ENCODE results near the gene ZNF708. TPM values are rescaled to one million over a fixed set of nuclear protein-coding genes. Genes with fewer than 3 reads are reported as not detected.
"Not testable (repeated sequence)": the region's sequence is repeated elsewhere in the genome, so short reads cannot be mapped to it uniquely, and the experiment has no call there.

Gene ZNF708
- total RNA-seq, result 9.6 and 9.9 TPM in 2 replicates

GRCh38 chr19:21328885-21329605 is at the start of gene ZNF708:
Gene ZNF708 (minus strand): TSS chr19:21329410. CDS start chr19:21329212, 198 bp downstream.
- peak within 1 kb of the TSS; percentile 96 for H3K4me3 Mint-ChIP-seq
- intact Hi-C loops (cut with micrococcal nuclease), result loop anchor here (1.0 to 10.0 kb wide), 9 partner anchors 29 to 723 kb away; partner anchors contain the start of genes ZNF100, ZNF257, ZNF429 and ZNF430
- DNase-seq (ENCODE audit: low spot score), result peak; percentile 78
- peaks cover 31% of the 10 kb centered on the region for H3K36me3 Mint-ChIP-seq (ENCODE audit: low read depth)
- H3K9me3 Mint-ChIP-seq, result peaks cover 27% of the 10 kb centered on the region
- peaks cover 13% of the 10 kb centered on the region for H3K4me1 Mint-ChIP-seq (ENCODE audit: low read depth)
- H3K27me3 Mint-ChIP-seq (ENCODE audit: insufficient read depth), result no peaks in the 10 kb centered on the region
- H3K27ac Mint-ChIP-seq, result peak within 1 kb of the TSS; percentile 98

- H3K27me3 Mint-ChIP-seq (ENCODE audit: insufficient read depth), result no peaks in the 10 kb centered on the region
- no peak for DNase-seq (ENCODE audit: low spot score)
- peaks cover 23% of the 10 kb centered on the region for H3K9me3 Mint-ChIP-seq
- no peak overlapping the region for H3K4me3 Mint-ChIP-seq
- no peak overlapping the region for H3K27ac Mint-ChIP-seq
- H3K36me3 Mint-ChIP-seq (ENCODE audit: low read depth), result peaks cover 42% of the 10 kb centered on the region
- intact Hi-C loops (cut with micrococcal nuclease), result no loop called here
- no peaks in the 10 kb centered on the region for H3K4me1 Mint-ChIP-seq (ENCODE audit: low read depth)
These were observed 33.1 kb upstream of the ZNF708 start for GRCh38 chr19:21362291-21362690.

GRCh38 chr19:21358768-21359451 is 29.7 kb upstream of the ZNF708 start, which contains the start of gene ZNF738:
Gene ZNF738 (plus strand): TSS chr19:21359000. CDS start chr19:21359141, 141 bp downstream.
- intact Hi-C loops (cut with micrococcal nuclease), result loop anchor here (1.0 to 2.0 kb wide), 4 partner anchors 30 to 360 kb away; partner anchors contain the start of genes ZNF429, ZNF493 and ZNF708
- Mint-ChIP-seq H3K4me1 (ENCODE audit: low read depth) (no peaks in the 10 kb centered on the region), H3K27me3 (ENCODE audit: insufficient read depth) (no peaks in the 10 kb centered on the region), H3K9me3 (peaks cover 28% of the 10 kb centered on the region), H3K27ac (peak within 1 kb of the TSS; percentile 97), H3K36me3 (ENCODE audit: low read depth) (peaks cover 24% of the 10 kb centered on the region), H3K4me3 (peak within 1 kb of the TSS; percentile 100)
- DNase-seq (ENCODE audit: low spot score), result peak; percentile 77

GRCh38 chr19:21352830-21353229 is 23.6 kb upstream of the ZNF708 start:
- H3K27me3 Mint-ChIP-seq (ENCODE audit: insufficient read depth), result no peaks in the 10 kb centered on the region
- no peak for DNase-seq (ENCODE audit: low spot score)
- H3K9me3 Mint-ChIP-seq, result peaks cover 44% of the 10 kb centered on the region
- intact Hi-C loops (cut with micrococcal nuclease), result no loop called here
- H3K4me1 Mint-ChIP-seq (ENCODE audit: low read depth), result no peaks in the 10 kb centered on the region
- H3K27ac Mint-ChIP-seq, result no peak overlapping the region
- no peak overlapping the region for H3K4me3 Mint-ChIP-seq
- H3K36me3 Mint-ChIP-seq (ENCODE audit: low read depth), result peaks cover 1% of the 10 kb centered on the region

- H3K27me3 Mint-ChIP-seq (ENCODE audit: insufficient read depth); DNase-seq (ENCODE audit: low spot score); H3K27ac Mint-ChIP-seq; intact Hi-C loops (cut with micrococcal nuclease); H3K4me1 Mint-ChIP-seq (ENCODE audit: low read depth); H3K36me3 Mint-ChIP-seq (ENCODE audit: low read depth); H3K4me3 Mint-ChIP-seq: not testable (repeated sequence)
- peaks cover 38% of the 10 kb centered on the region for H3K9me3 Mint-ChIP-seq
These were observed 15.6 kb upstream of the ZNF708 start for GRCh38 chr19:21344841-21345240.

- intact Hi-C loops (cut with micrococcal nuclease), result no loop called here
- H3K4me1 Mint-ChIP-seq (ENCODE audit: low read depth), result no peaks in the 10 kb centered on the region
- DNase-seq (ENCODE audit: low spot score), result no peak
These were observed 6.5 kb upstream of the ZNF708 start for GRCh38 chr19:21335721-21336120.

GRCh38 chr19:21328406-21328805 is 804 bp downstream of the ZNF708 start:
- Mint-ChIP-seq H3K4me1 (ENCODE audit: low read depth) (peaks cover 13% of the 10 kb centered on the region), H3K4me3 (peak overlapping the region; percentile 96), H3K27ac (peak overlapping the region; percentile 98), H3K9me3 (peaks cover 32% of the 10 kb centered on the region), H3K27me3 (ENCODE audit: insufficient read depth) (no peaks in the 10 kb centered on the region), H3K36me3 (ENCODE audit: low read depth) (peaks cover 35% of the 10 kb centered on the region)
- intact Hi-C loops (cut with micrococcal nuclease), result loop anchor here (2.0 to 10.0 kb wide), 3 partner anchors 246 to 724 kb away; partner anchors contain the start of genes ZNF100, ZNF257 and ZNF714
- DNase-seq (ENCODE audit: low spot score), result no peak

More at GRCh38 chr19:21335721-21336120, 6.5 kb upstream of the ZNF708 start:
- Mint-ChIP-seq H3K27ac (no peak overlapping the region), H3K4me3 (no peak overlapping the region), H3K27me3 (ENCODE audit: insufficient read depth) (no peaks in the 10 kb centered on the region), H3K9me3 (peaks cover 50% of the 10 kb centered on the region), H3K36me3 (ENCODE audit: low read depth) (peaks cover 2% of the 10 kb centered on the region)

GRCh38 chr19:21326169-21326568 is 3.0 kb downstream of the ZNF708 start:
- no peak for DNase-seq (ENCODE audit: low spot score)
- Mint-ChIP-seq H3K36me3 (ENCODE audit: low read depth) (peaks cover 55% of the 10 kb centered on the region), H3K27ac (no peak overlapping the region), H3K4me3 (peak overlapping the region; percentile 31), H3K9me3 (peaks cover 49% of the 10 kb centered on the region), H3K4me1 (ENCODE audit: low read depth) (peaks cover 13% of the 10 kb centered on the region), H3K27me3 (ENCODE audit: insufficient read depth) (no peaks in the 10 kb centered on the region)
- intact Hi-C loops (cut with micrococcal nuclease), result loop anchor here (5.0 to 10.0 kb wide), 2 partner anchors 439 to 726 kb away; partner anchors contain the start of genes ZNF100 and ZNF257

GRCh38 chr19:21323000-21323399 is 6.2 kb downstream of the ZNF708 start:
- intact Hi-C loops (cut with micrococcal nuclease), result loop anchor here (10.0 kb wide), 1 partner anchor 442 kb away; the partner anchor contains the start of gene ZNF100
- Mint-ChIP-seq H3K9me3 (peaks cover 55% of the 10 kb centered on the region), H3K27ac (no peak overlapping the region), H3K36me3 (ENCODE audit: low read depth) (peaks cover 74% of the 10 kb centered on the region), H3K4me3 (no peak overlapping the region), H3K27me3 (ENCODE audit: insufficient read depth) (no peaks in the 10 kb centered on the region), H3K4me1 (ENCODE audit: low read depth) (peaks cover 6% of the 10 kb centered on the region)
- no peak for DNase-seq (ENCODE audit: low spot score)

GRCh38 chr19:21322528-21322927 is 6.7 kb downstream of the ZNF708 start:
- Mint-ChIP-seq H3K4me3 (peak overlapping the region; percentile 7), H3K27me3 (ENCODE audit: insufficient read depth) (no peaks in the 10 kb centered on the region), H3K4me1 (ENCODE audit: low read depth) (peaks cover 1% of the 10 kb centered on the region), H3K9me3 (peaks cover 60% of the 10 kb centered on the region), H3K36me3 (ENCODE audit: low read depth) (peaks cover 74% of the 10 kb centered on the region), H3K27ac (no peak overlapping the region)
- DNase-seq (ENCODE audit: low spot score), result no peak
- intact Hi-C loops (cut with micrococcal nuclease), result loop anchor here (10.0 kb wide), 1 partner anchor 442 kb away; the partner anchor contains the start of gene ZNF100

GRCh38 chr19:21321996-21322395 is 7.2 kb downstream of the ZNF708 start:
- H3K4me3 Mint-ChIP-seq, result no peak overlapping the region
- no peak for DNase-seq (ENCODE audit: low spot score)

GRCh38 chr19:21321134-21321533 is 8.1 kb downstream of the ZNF708 start:
- Mint-ChIP-seq H3K27me3 (ENCODE audit: insufficient read depth) (no peaks in the 10 kb centered on the region), H3K4me3 (no peak overlapping the region), H3K4me1 (ENCODE audit: low read depth) (no peaks in the 10 kb centered on the region), H3K9me3 (peaks cover 61% of the 10 kb centered on the region), H3K27ac (no peak overlapping the region), H3K36me3 (ENCODE audit: low read depth) (peaks cover 72% of the 10 kb centered on the region)
- DNase-seq (ENCODE audit: low spot score), result no peak
- intact Hi-C loops (cut with micrococcal nuclease), result loop anchor here (10.0 kb wide), 1 partner anchor 444 kb away; the partner anchor contains the start of gene ZNF100

More at GRCh38 chr19:21321996-21322395, 7.2 kb downstream of the ZNF708 start:
- peaks cover 65% of the 10 kb centered on the region for H3K9me3 Mint-ChIP-seq
- H3K27ac Mint-ChIP-seq, result no peak overlapping the region
- no peaks in the 10 kb centered on the region for H3K27me3 Mint-ChIP-seq (ENCODE audit: insufficient read depth)
- H3K36me3 Mint-ChIP-seq (ENCODE audit: low read depth), result peaks cover 75% of the 10 kb centered on the region
- H3K4me1 Mint-ChIP-seq (ENCODE audit: low read depth), result no peaks in the 10 kb centered on the region
- intact Hi-C loops (cut with micrococcal nuclease), result loop anchor here (10.0 kb wide), 1 partner anchor 443 kb away; the partner anchor contains the start of gene ZNF100
